PC-9 (cell line): ENCODE measurements around the gene SNAP91. TPM values are rescaled to one million over a fixed set of nuclear protein-coding genes. Genes with fewer than 3 reads are reported as not detected.

ENCODE experiments used
- BruUV-seq: library from RNA; stranded (reverse); fragments of 400-500 nt; replicated peaks from 2 replicates; lab custom pipeline; 2021; lab: Mats Ljungman, UMichigan
- CTCF ChIA-PET: fragments of 300-600 bp; sonication (Branson Sonifier 250); formaldehyde crosslinking; loops from one replicate; lab custom pipeline; 2022; ENCODE audit warnings: antibody characterized with exemption; lab: Charles Lee
- POLR2A ChIA-PET: fragments of 300-600 bp; sonication (Branson Sonifier 250); formaldehyde crosslinking; loops from one replicate; lab custom pipeline; 2022; ENCODE audit warnings: antibody characterized with exemption; ENCODE audit not compliant: unreplicated experiment; lab: Charles Lee
- DNase-seq, 2 experiments: peaks; one replicate each; pipeline versions ENCODE4 v3.0.0 to v3.0.0-alpha.2; 2015 to 2022; ENCODE audit warnings: mixed read lengths in 1 of 2
- H2AFZ ChIP-seq: fragments of 200-600 bp; sonication (generic); 2 replicates; pipeline ENCODE4 v1.8.1; 2017; ENCODE audit warnings: antibody characterized with exemption
- H3F3A ChIP-seq: fragments of 200-600 bp; sonication (generic); 2 replicates; pipeline ENCODE4 v1.8.1; 2017; ENCODE audit warnings: antibody characterized with exemption, mild to moderate bottlenecking, low read depth; ENCODE audit not compliant: insufficient read depth
- H3K27ac ChIP-seq: fragments of 200-600 bp; sonication (generic); 2 replicates; pipeline ENCODE4 v1.6.1; 2016; ENCODE audit warnings: mixed run types
- H3K27me3 ChIP-seq: fragments of 200-600 bp; sonication (generic); 2 replicates; pipeline ENCODE4 v1.6.1; 2016; ENCODE audit warnings: low read depth, mixed run types; ENCODE audit not compliant: insufficient read depth
- H3K36me3 ChIP-seq: fragments of 200-600 bp; sonication (generic); 2 replicates; pipeline ENCODE4 v1.6.1; 2016; ENCODE audit warnings: low read depth, mixed run types
- H3K4me1 ChIP-seq: fragments of 200-600 bp; sonication (generic); replicated peaks from 2 replicates; pipeline ENCODE4 v1.6.1; 2016; ENCODE audit warnings: mixed run types; ENCODE audit not compliant: insufficient read depth
- H3K4me2 ChIP-seq: fragments of 200-600 bp; sonication (generic); 2 replicates; pipeline ENCODE4 v1.6.1; 2017; ENCODE audit warnings: mixed run types
- H3K4me3 ChIP-seq: fragments of 200-600 bp; sonication (generic); 2 replicates; pipeline ENCODE4 v1.6.1; 2016; ENCODE audit warnings: mixed run types
- H3K79me2 ChIP-seq: fragments of 200-600 bp; sonication (generic); 2 replicates; pipeline ENCODE4 v1.6.1; 2017; ENCODE audit warnings: low read depth, mixed run types
- H3K9me2 ChIP-seq: fragments of 200-600 bp; sonication (generic); 2 replicates; pipeline ENCODE4 v1.8.1; 2017; ENCODE audit warnings: mild to moderate bottlenecking; ENCODE audit not compliant: insufficient read depth
- H3K9me3 ChIP-seq: fragments of 200-600 bp; sonication (generic); 2 replicates; pipeline ENCODE4 v1.8.1; 2016; ENCODE audit warnings: low read depth; ENCODE audit not compliant: insufficient read depth
- H4K20me1 ChIP-seq: fragments of 200-600 bp; sonication (generic); 2 replicates; pipeline ENCODE4 v1.8.1; 2017; ENCODE audit not compliant: insufficient read depth
- CTCF ChIP-seq: fragments of 200-600 bp; sonication (generic); conservative IDR thresholded peaks from 2 replicates; pipeline ENCODE4 v1.6.1; 2017; ENCODE audit warnings: mixed run types, antibody characterized with exemption, mild to moderate bottlenecking, moderate library complexity
- EZH2 ChIP-seq: fragments of 200-600 bp; sonication (generic); IDR thresholded peaks from 2 replicates; pipeline ENCODE4 v1.8.0; 2017; ENCODE audit warnings: antibody characterized with exemption, low read depth
- intact Hi-C: fragments of 100-400 bp; cut with micrococcal nuclease; formaldehyde crosslinking; loops from one replicate; pipeline ENCODE4 v1.10.0; 2022; ENCODE audit not compliant: unreplicated experiment
- total RNA-seq: library from RNA; stranded (reverse); gene quantifications from 2 replicates; pipeline ENCODE4 v1.2.3, GENCODE V29; 2021

SNAP91 gene
- total RNA-seq, 1 experiment from 2014 or later, result not detected

DNA sequence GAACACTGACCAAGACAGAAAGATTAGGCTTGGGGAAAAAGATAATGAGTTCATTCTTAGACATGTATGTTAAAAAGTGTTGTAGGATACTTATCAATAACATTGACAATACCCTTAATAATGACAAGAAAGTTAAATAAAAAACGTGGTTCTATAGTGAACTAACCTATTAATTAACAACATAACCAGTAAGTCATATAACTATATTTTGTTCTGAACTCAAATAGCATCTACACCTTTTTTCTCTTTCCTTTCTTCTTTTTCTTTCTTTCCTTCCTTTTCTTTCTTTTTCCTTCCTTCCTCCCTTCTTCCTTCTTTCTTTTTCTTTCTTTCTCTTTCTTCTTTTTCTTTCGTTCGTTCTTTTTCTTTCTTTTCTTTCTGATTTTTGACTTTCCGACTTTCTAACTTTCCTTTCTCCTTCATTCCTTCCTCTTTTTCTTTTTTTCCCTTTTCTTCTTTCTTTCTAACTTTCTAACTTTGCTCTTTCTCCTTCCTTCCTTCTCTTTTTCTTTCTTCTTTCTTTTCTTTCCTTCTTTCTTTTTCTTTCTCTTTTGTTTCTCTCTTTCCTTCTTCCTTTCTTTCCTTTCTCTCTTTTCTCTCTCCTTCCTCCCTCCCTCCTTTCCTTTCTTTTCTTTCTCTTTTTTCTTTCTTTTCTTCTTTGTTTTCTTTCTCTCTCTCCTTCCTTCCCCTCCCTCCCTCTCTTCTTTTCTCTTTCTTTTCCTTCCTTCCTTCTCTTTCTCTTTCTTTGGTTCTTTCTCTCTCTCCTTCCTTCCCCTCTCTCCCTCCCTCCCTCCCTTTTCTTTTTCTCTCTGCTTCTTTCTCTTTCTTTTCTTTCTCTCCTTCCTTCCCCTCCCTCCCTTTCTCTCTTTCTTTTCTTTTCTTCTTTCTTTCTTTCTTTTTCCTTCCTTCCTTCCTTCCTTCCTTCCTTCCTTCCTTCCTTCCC is 172.0 kb downstream of the SNAP91 start:
- Histone ChIP-seq H3K4me3 (no peak overlapping the region), H3K4me2 (no peak overlapping the region), H3K4me1 (no peaks in the 10 kb centered on the region), H2AFZ (no peak overlapping the region), H3K27ac (no peak overlapping the region), H3F3A (no peaks in the 10 kb centered on the region), H3K79me2 (no peaks in the 10 kb centered on the region), H4K20me1 (no peaks in the 10 kb centered on the region), H3K9me2 (no peaks in the 10 kb centered on the region), H3K27me3 (no peaks in the 10 kb centered on the region), H3K9me3 (no peaks in the 10 kb centered on the region), H3K36me3 (no peaks in the 10 kb centered on the region)
- DNase-seq, result no peak
- TF ChIP-seq CTCF, result no peak
- no peak for TF ChIP-seq EZH2
- CTCF ChIA-PET, result interaction anchor here (1.0 kb wide), 1 partner anchor 25 kb away, joined by 10 read pairs; the partner anchor contains the start of gene PRSS35
- POLR2A ChIA-PET, result no interaction called here
- no TSS peak for BruUV-seq
- intact Hi-C loops, result no loop called here

GRCh38 chr6:83536034-83536646 is 172.8 kb downstream of the SNAP91 start:
- no TSS peak for BruUV-seq
- no peaks in the 10 kb centered on the region for H3K4me1 ChIP-seq
- TF ChIP-seq CTCF (peak; percentile 80), EZH2 (no peak)
- ChIA-PET POLR2A (interaction anchor here (0.5 kb wide), 1 partner anchor 332 kb away, joined by 3 read pairs; no protein-coding TSS in a partner anchor), CTCF (interaction anchor here (1.0 kb wide), 1 partner anchor 24 kb away, joined by 10 read pairs; the partner anchor contains the start of gene PRSS35)
- H3F3A ChIP-seq, result no peaks in the 10 kb centered on the region
- H3K36me3 ChIP-seq, result no peaks in the 10 kb centered on the region
- no peaks in the 10 kb centered on the region for H4K20me1 ChIP-seq
- H2AFZ ChIP-seq, result no peak overlapping the region
- H3K27me3 ChIP-seq, result no peaks in the 10 kb centered on the region
- H3K27ac ChIP-seq, result no peak overlapping the region
- H3K79me2 ChIP-seq, result no peaks in the 10 kb centered on the region
- no peaks in the 10 kb centered on the region for H3K9me2 ChIP-seq
- no peak overlapping the region for H3K4me2 ChIP-seq
- peak; percentile 22 to 34 for DNase-seq
- no peak overlapping the region for H3K4me3 ChIP-seq
- H3K9me3 ChIP-seq, result no peaks in the 10 kb centered on the region
- intact Hi-C loops, result no loop called here

GRCh38 chr6:83518816-83519480 is 190.0 kb downstream of the SNAP91 start:
- no TSS peak for BruUV-seq
- no peaks in the 10 kb centered on the region for H3K9me3 ChIP-seq
- intact Hi-C loops, result no loop called here
- no peak overlapping the region for H3K27ac ChIP-seq
- DNase-seq, result no peak
- CTCF ChIA-PET, result no interaction called here
- H2AFZ ChIP-seq, result no peak overlapping the region
- H3K9me2 ChIP-seq, result no peaks in the 10 kb centered on the region
- POLR2A ChIA-PET, result no interaction called here
- no peaks in the 10 kb centered on the region for H3K4me1 ChIP-seq
- no peak overlapping the region for H3K4me2 ChIP-seq
- H3K79me2 ChIP-seq, result no peaks in the 10 kb centered on the region
- H3F3A ChIP-seq, result no peaks in the 10 kb centered on the region
- H3K36me3 ChIP-seq, result no peaks in the 10 kb centered on the region
- H4K20me1 ChIP-seq, result no peaks in the 10 kb centered on the region
- H3K27me3 ChIP-seq, result no peaks in the 10 kb centered on the region
- TF ChIP-seq EZH2 (no peak), CTCF (no peak)
- H3K4me3 ChIP-seq, result no peak overlapping the region
